H1 (cell line): ENCODE results near the gene CALD1. TPM values are rescaled to one million over a fixed set of nuclear protein-coding genes. Genes with fewer than 3 reads are reported as not detected.

Source experiments
- CTCF ChIA-PET: fragments of 300-600 bp; sonication (Branson Sonifier 250); formaldehyde crosslinking; loops from one replicate; lab custom pipeline; 2021; ENCODE audit not compliant: partially characterized antibody; lab: Charles Lee
- POLR2A ChIA-PET: fragments of 300-600 bp; sonication (Branson Sonifier 250); formaldehyde crosslinking; loops from one replicate; lab custom pipeline; 2021; ENCODE audit warnings: inconsistent platforms; ENCODE audit not compliant: partially characterized antibody; lab: Charles Lee
- DNase-seq, 2 experiments: peaks; one replicate each; pipeline versions ENCODE4 v3.0.0 to v3.0.0-alpha.2; 2010 to 2022; ENCODE audit warnings: low spot score in 2 of 2, low read depth in 1 of 2, mixed read lengths in 1 of 2
- FAIRE-seq: peaks from 2 replicates; lab custom pipeline; 2011; peaks lifted over from hg19 to GRCh38; lab: Jason Lieb, UNC
- H2AFZ ChIP-seq: 2 replicates; pipeline ENCODE4 v1.8.1; 2012; ENCODE audit warnings: low read length, inconsistent platforms
- H2AK5ac ChIP-seq: 2 replicates; pipeline ENCODE4 v1.6.1; 2013; ENCODE audit warnings: low read depth, low read length
- H2BK120ac ChIP-seq: replicated peaks from 2 replicates; pipeline ENCODE3; 2013; ENCODE audit warnings: low read depth, low read length, inconsistent platforms
- H2BK12ac ChIP-seq: 2 replicates; pipeline ENCODE4 v1.6.1; 2013; ENCODE audit warnings: low read depth, low read length
- H2BK15ac ChIP-seq: 2 replicates; pipeline ENCODE4 v1.6.1; 2013; ENCODE audit warnings: low read length
- H2BK20ac ChIP-seq: 2 replicates; pipeline ENCODE4 v1.6.1; 2013; ENCODE audit warnings: low read length
- H2BK5ac ChIP-seq: 2 replicates; pipeline ENCODE4 v1.6.1; 2013; ENCODE audit warnings: low read depth, low read length
- H3K14ac ChIP-seq: 2 replicates; pipeline ENCODE4 v1.6.1; 2013; ENCODE audit warnings: inconsistent platforms; ENCODE audit not compliant: insufficient read length
- H3K18ac ChIP-seq: 2 replicates; pipeline ENCODE4 v1.6.1; 2013; ENCODE audit warnings: low read length; ENCODE audit errors: extremely low read depth
- H3K23ac ChIP-seq: 2 replicates; pipeline ENCODE4 v1.6.1; 2013; ENCODE audit warnings: inconsistent platforms; ENCODE audit not compliant: insufficient read length
- H3K23me2 ChIP-seq: 2 replicates; pipeline ENCODE4 v1.6.1; 2013; ENCODE audit warnings: low read depth, low read length
- H3K27ac ChIP-seq: 2 replicates; pipeline ENCODE4 v1.6.1; 2011; ENCODE audit warnings: low read depth, low read length, inconsistent platforms
- H3K27me3 ChIP-seq, 4 experiments: replicated peaks in 1 of 4; 1 replicate in 1 of 4; 2 replicates in 3 of 4; pipeline versions ENCODE4 v1.6.1 to v1.8.1; 2011 to 2013; ENCODE audit warnings: low read length in 3 of 4, mild to moderate bottlenecking in 3 of 4, inconsistent platforms in 2 of 4, mixed read lengths in 2 of 4, moderate library complexity in 1 of 4; ENCODE audit not compliant: control insufficient read depth in 3 of 4, insufficient read depth in 3 of 4; ENCODE audit errors: extremely low read depth in 1 of 4
- H3K36me3 ChIP-seq, 4 experiments: 2 replicates each; pipeline versions ENCODE4 v1.6.1 to v1.8.1; 2011 to 2013; ENCODE audit warnings: mild to moderate bottlenecking in 4 of 4, low read length in 3 of 4, moderate library complexity in 2 of 4, control low read depth in 1 of 4, inconsistent platforms in 1 of 4; ENCODE audit not compliant: insufficient read depth in 4 of 4, control insufficient read depth in 2 of 4
- H3K4ac ChIP-seq: replicated peaks from 2 replicates; pipeline ENCODE3; 2013; ENCODE audit warnings: low read length, low read depth, mixed read lengths, inconsistent platforms; ENCODE audit not compliant: insufficient read length
- H3K4me1 ChIP-seq, 4 experiments: replicated peaks in 1 of 4; 1 replicate in 1 of 4; 2 replicates in 3 of 4; pipeline versions ENCODE4 v1.6.1 to v1.8.1; 2011 to 2013; ENCODE audit warnings: low read length in 3 of 4, inconsistent platforms in 2 of 4, mixed read lengths in 1 of 4; ENCODE audit not compliant: insufficient read depth in 4 of 4, control insufficient read depth in 3 of 4
- H3K4me2 ChIP-seq, 2 experiments: 2 replicates each; pipeline versions ENCODE4 v1.6.1 to v1.8.1; 2011 to 2013; ENCODE audit warnings: low read depth in 2 of 2, low read length in 2 of 2, control low read depth in 1 of 2, inconsistent platforms in 1 of 2, mild to moderate bottlenecking in 1 of 2; ENCODE audit not compliant: insufficient read depth in 1 of 2
- H3K4me3 ChIP-seq, 4 experiments: fragments of 200-600, 300-600 bp in 1 of 4; sonication (generic), shearing (Covaris generic), sonication (Bioruptor Twin) in 1 of 4; 2 replicates each; pipeline versions ENCODE4 v1.5.1 to v1.8.1; 2011 to 2016; ENCODE audit warnings: low read length in 4 of 4, low read depth in 3 of 4, control low read depth in 2 of 4, inconsistent platforms in 2 of 4, mild to moderate bottlenecking in 2 of 4, mixed read lengths in 1 of 4, moderate library complexity in 1 of 4; ENCODE audit not compliant: insufficient read depth in 2 of 4; ENCODE audit errors: extremely low read depth in 1 of 4
- H3K56ac ChIP-seq: replicated peaks from 2 replicates; pipeline ENCODE3; 2013; ENCODE audit warnings: low read depth, mild to moderate bottlenecking, mixed read lengths, low read length, inconsistent platforms; ENCODE audit not compliant: insufficient read length
- H3K79me1 ChIP-seq: 2 replicates; pipeline ENCODE4 v1.6.1; 2013; ENCODE audit warnings: low read depth, low read length, control low read depth
- H3K79me2 ChIP-seq, 2 experiments: 2 replicates each; pipeline versions ENCODE4 v1.6.1 to v1.8.1; 2012 to 2013; ENCODE audit warnings: low read length in 2 of 2, mild to moderate bottlenecking in 2 of 2, inconsistent platforms in 1 of 2; ENCODE audit not compliant: insufficient read depth in 2 of 2, control insufficient read depth in 1 of 2
- H3K9ac ChIP-seq, 4 experiments: replicated peaks in 1 of 4; 1 replicate in 1 of 4; 2 replicates in 3 of 4; pipeline versions ENCODE4 v1.6.1 to v1.8.1; 2011 to 2013; ENCODE audit warnings: low read depth in 3 of 4, low read length in 3 of 4, control low read depth in 2 of 4, mild to moderate bottlenecking in 2 of 4, moderate library complexity in 2 of 4, inconsistent platforms in 1 of 4; ENCODE audit errors: extremely low read depth in 1 of 4
- H3K9me3 ChIP-seq, 2 experiments: 2 replicates each; pipeline versions ENCODE4 v1.6.1 to v1.8.1; 2012 to 2013; ENCODE audit warnings: mild to moderate bottlenecking in 2 of 2, moderate library complexity in 2 of 2, control low read depth in 1 of 2, inconsistent platforms in 1 of 2, low read depth in 1 of 2, low read length in 1 of 2, mixed read lengths in 1 of 2; ENCODE audit not compliant: insufficient read depth in 2 of 2
- H4K20me1 ChIP-seq, 2 experiments: replicated peaks in 1 of 2; 2 replicates each; pipeline versions ENCODE3 to v1.8.1; 2011 to 2013; ENCODE audit warnings: inconsistent platforms in 2 of 2, low read length in 2 of 2, mild to moderate bottlenecking in 1 of 2; ENCODE audit not compliant: insufficient read depth in 2 of 2, control insufficient read depth in 1 of 2
- H4K5ac ChIP-seq: 2 replicates; pipeline ENCODE4 v1.6.1; 2013; ENCODE audit warnings: low read length, low read depth, mixed read lengths, inconsistent platforms; ENCODE audit not compliant: insufficient read length
- H4K8ac ChIP-seq: 2 replicates; pipeline ENCODE4 v1.8.0; 2013; ENCODE audit warnings: mild to moderate bottlenecking, moderate library complexity, low read length, inconsistent platforms; ENCODE audit not compliant: insufficient read depth; ENCODE audit errors: extremely low read depth
- H4K91ac ChIP-seq: replicated peaks from 2 replicates; pipeline ENCODE3; 2013; ENCODE audit warnings: low read length, mixed read lengths, inconsistent platforms; ENCODE audit not compliant: insufficient read length
- EP300 ChIP-seq, 2 experiments: IDR thresholded peaks; 1 replicate in 1 of 2; 2 replicates in 1 of 2; pipeline ENCODE4 v1.6.1; 2011 to 2012; ENCODE audit warnings: low read depth in 2 of 2, low read length in 2 of 2, mild to moderate bottlenecking in 2 of 2, borderline replicate concordance in 1 of 2, inconsistent platforms in 1 of 2, moderate library complexity in 1 of 2
- HDAC2 ChIP-seq, 2 experiments: fragments of 300-600 bp in 1 of 2; sonication (generic) in 1 of 2; IDR thresholded peaks; 2 replicates each; pipeline ENCODE4 v1.6.1; 2011 to 2012; ENCODE audit warnings: low read depth in 2 of 2, low read length in 2 of 2, mild to moderate bottlenecking in 2 of 2, moderate library complexity in 2 of 2, borderline replicate concordance in 1 of 2, inconsistent platforms in 1 of 2
- JUND ChIP-seq: IDR thresholded peaks from 2 replicates; pipeline ENCODE4 v1.6.1; 2011; ENCODE audit warnings: mild to moderate bottlenecking, improper control_type of control experiment, low read length
- MAFK ChIP-seq: IDR thresholded peaks from 2 replicates; pipeline ENCODE4 v1.6.1; 2012; ENCODE audit warnings: low read depth, mild to moderate bottlenecking, improper control_type of control experiment, low read length
- SAP30 ChIP-seq: fragments of 300-600 bp; sonication (generic); IDR thresholded peaks from 2 replicates; pipeline ENCODE4 v1.7.1; 2012; ENCODE audit warnings: low read length, moderate library complexity, mild to moderate bottlenecking, inconsistent platforms; ENCODE audit not compliant: insufficient read depth, insufficient replicate concordance
- SIRT6 ChIP-seq: IDR thresholded peaks from one replicate; pipeline ENCODE4 v1.7.1; 2012; ENCODE audit warnings: low read length, inconsistent platforms
- SP4 ChIP-seq: IDR thresholded peaks from 2 replicates; pipeline ENCODE4 v1.6.1; 2012; ENCODE audit warnings: low read length, inconsistent platforms
- TBP ChIP-seq: IDR thresholded peaks from 2 replicates; pipeline ENCODE4 v1.6.1; 2011; ENCODE audit warnings: low read depth, low read length, improper control_type of control experiment
- TCF12 ChIP-seq: IDR thresholded peaks from 2 replicates; pipeline ENCODE4 v1.6.1; 2011; ENCODE audit warnings: low read depth, mild to moderate bottlenecking, low read length
- WGBS, 2 experiments: shearing (Covaris generic) in 1 of 2; methylation state at CpG; one replicate each; pipeline versions ENCODE4 v1.1.6 to v1.1.7; 2013 to 2015; ENCODE audit warnings: low lambda C conversion rate in 2 of 2, mixed read lengths in 2 of 2, inconsistent platforms in 1 of 2, low coverage in 1 of 2, missing lambda C conversion rate in 1 of 2; ENCODE audit not compliant: insufficient replicate concordance in 2 of 2, insufficient coverage in 1 of 2, insufficient read length in 1 of 2; ENCODE audit errors: extremely low coverage in 1 of 2, missing lambda C conversion rate in 1 of 2; 5-methylcytosine and 5-hydroxymethylcytosine counted together
- polyA plus RNA-seq, 7 experiments: library from polyadenylated mRNA; depleted of rRNA in 3 of 7; stranded (reverse) in 5 of 7; unstranded in 2 of 7; fragments of >200 nt in 5 of 7; fragments of 200-250 nt in 2 of 7; gene quantifications; 1 replicate in 5 of 7; 2 replicates in 1 of 7; 4 replicates in 1 of 7; pipeline versions ENCODE4 v1.2.1 to v1.2.3, GENCODE V29; 2011 to 2013; ENCODE audit warnings: missing spikeins in 2 of 7, mixed read lengths in 2 of 7
- total RNA-seq: library from RNA; stranded (reverse); fragmentation: NEBNext Ultra II Directional; extraction: Animal tissue kit (Norgen Biotek cat#: 25700); gene quantifications from 2 replicates; pipeline ENCODE4 v1.2.1, GENCODE V29; 2021
- TF ChIP-seq, protein P1 (sequence below), 3 experiments: IDR thresholded peaks; 1 replicate in 2 of 3; 2 replicates in 1 of 3; pipeline versions ENCODE4 v1.5.1 to v1.6.1; 2011; ENCODE audit warnings: low read length in 3 of 3, mild to moderate bottlenecking in 3 of 3, inconsistent platforms in 2 of 3, low read depth in 1 of 3, moderate library complexity in 1 of 3; ENCODE audit not compliant: insufficient read depth in 1 of 3; ENCODE audit errors: control extremely low read depth in 1 of 3

Gene CALD1
- total and polyA plus RNA-seq, 2 of the 8 experiments (the other 6 are each of a cell fraction or from before 2014, with no cell fraction given) = 34.3 to 177 TPM

DNA sequence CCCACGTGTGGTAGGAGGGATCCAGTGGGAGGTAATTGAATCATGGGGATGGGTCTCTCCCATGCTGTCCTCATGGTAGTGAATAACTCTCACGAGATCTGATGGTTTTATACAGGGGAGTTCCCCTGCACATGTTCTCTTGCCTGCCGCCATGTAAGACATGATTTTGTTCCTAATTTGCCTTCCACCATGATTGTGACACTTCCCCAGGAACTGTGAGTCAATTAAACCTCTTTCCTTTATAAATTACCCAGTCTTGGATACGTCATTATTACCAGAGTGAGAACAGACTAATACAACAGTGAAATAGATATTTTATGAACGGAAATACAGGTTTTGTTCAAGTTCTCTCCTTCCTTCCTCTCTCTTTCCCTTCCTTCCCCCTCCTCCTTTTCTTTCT is 15.8 kb downstream of the CALD1 start:
- Histone ChIP-seq H3K79me2 (peaks cover 0 to 21% of the 10 kb centered on the region in 2 experiments; a peak in 2 of 4 replicates), H2BK15ac (no peak overlapping the region), H3K4me1 (peaks cover 0 to 1% (median under 1%) of the 10 kb centered on the region in 4 experiments; a peak in 3 of 7 replicates), H3K4ac (no peak overlapping the region), H2AK5ac (no peak overlapping the region), H3K27me3 (no peaks in the 10 kb centered on the region), H2BK5ac (no peak overlapping the region), H3K79me1 (peaks cover under 1% of the 10 kb centered on the region; the same call in 1 of the 2 replicates), H3K56ac (no peak overlapping the region), H2BK12ac (no peak overlapping the region), H2BK20ac (no peak overlapping the region), H2AFZ (no peak overlapping the region), H3K4me3 (no peak overlapping the region), H3K9ac (no peak overlapping the region), H3K18ac (no peak overlapping the region), H4K5ac (no peak overlapping the region), H3K9me3 (no peaks in the 10 kb centered on the region), H2BK120ac (no peak overlapping the region), H3K36me3 (no peaks in the 10 kb centered on the region), H4K20me1 (no peaks in the 10 kb centered on the region), H4K8ac (no peak overlapping the region), H3K4me2 (no peak overlapping the region), H3K23ac (no peak overlapping the region), H3K14ac (no peak overlapping the region), H4K91ac (no peak overlapping the region), H3K23me2 (no peaks in the 10 kb centered on the region), H3K27ac (no peak overlapping the region)
- WGBS, 2 experiments = 89% methylated on average over 5 of the region's 5 CpGs; no CpG with 5 or more reads in 1 of the 2 experiments
- FAIRE-seq (no peak), DNase-seq (no peak)
- ChIA-PET POLR2A (interaction anchor here (0.7 to 1.8 kb wide), 4 partner anchors 13 to 698 kb away, joined by 3 to 4 read pairs (median 4); no protein-coding TSS in a partner anchor), CTCF (no interaction called here)
- TF ChIP-seq EP300 (IDR thresholded peaks at IDR 0.05; ENCODE audit: borderline replicate concordance in 1 of 2, low read depth in 2 of 2, low read length in 2 of 2) = no peak
- no peak for TF ChIP-seq SIRT6
- TF ChIP-seq HDAC2 (IDR thresholded peaks at IDR 0.05; ENCODE audit: borderline replicate concordance in 1 of 2, low read depth in 2 of 2, low read length in 2 of 2) = no peak
- TF ChIP-seq SAP30 = no peak
- TF ChIP-seq MAFK = no peak
- TF ChIP-seq, protein P1, sequence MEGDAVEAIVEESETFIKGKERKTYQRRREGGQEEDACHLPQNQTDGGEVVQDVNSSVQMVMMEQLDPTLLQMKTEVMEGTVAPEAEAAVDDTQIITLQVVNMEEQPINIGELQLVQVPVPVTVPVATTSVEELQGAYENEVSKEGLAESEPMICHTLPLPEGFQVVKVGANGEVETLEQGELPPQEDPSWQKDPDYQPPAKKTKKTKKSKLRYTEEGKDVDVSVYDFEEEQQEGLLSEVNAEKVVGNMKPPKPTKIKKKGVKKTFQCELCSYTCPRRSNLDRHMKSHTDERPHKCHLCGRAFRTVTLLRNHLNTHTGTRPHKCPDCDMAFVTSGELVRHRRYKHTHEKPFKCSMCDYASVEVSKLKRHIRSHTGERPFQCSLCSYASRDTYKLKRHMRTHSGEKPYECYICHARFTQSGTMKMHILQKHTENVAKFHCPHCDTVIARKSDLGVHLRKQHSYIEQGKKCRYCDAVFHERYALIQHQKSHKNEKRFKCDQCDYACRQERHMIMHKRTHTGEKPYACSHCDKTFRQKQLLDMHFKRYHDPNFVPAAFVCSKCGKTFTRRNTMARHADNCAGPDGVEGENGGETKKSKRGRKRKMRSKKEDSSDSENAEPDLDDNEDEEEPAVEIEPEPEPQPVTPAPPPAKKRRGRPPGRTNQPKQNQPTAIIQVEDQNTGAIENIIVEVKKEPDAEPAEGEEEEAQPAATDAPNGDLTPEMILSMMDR (IDR thresholded peaks at IDR 0.05; ENCODE audit: control extremely low read depth in 1 of 3, insufficient read depth in 1 of 3, low read depth in 1 of 3, low read length in 3 of 3) = no peak
- TF ChIP-seq TCF12 = no peak
- no peak for TF ChIP-seq SP4
- no peak for TF ChIP-seq TBP
- no peak for TF ChIP-seq JUND
